HL-60/S4 treated with retinoic acid at 250 ng/mL for 4 days and 3 days (cell line): Measurements from ENCODE around the gene SMG6.

Source experiments
- in situ Hi-C: fragments of 300-500 bp; cut with MboI; formaldehyde crosslinking; loops from 2 replicates; pipeline ENCODE4 v1.7.0; 2022; ENCODE audit warnings: low sequenced_read_pairs

SMG6 gene

GRCh38 chr17:2238432-2239169 lies 65.0 kb downstream of the SMG6 start:
- in situ Hi-C loops = no loop called here

- in situ Hi-C loops = no loop called here
These were observed 65.6 kb downstream of the SMG6 start for GRCh38 chr17:2237950-2238349.

GRCh38 chr17:2237521-2237921 lies 66.1 kb downstream of the SMG6 start:
- in situ Hi-C loops = no loop called here

DNA sequence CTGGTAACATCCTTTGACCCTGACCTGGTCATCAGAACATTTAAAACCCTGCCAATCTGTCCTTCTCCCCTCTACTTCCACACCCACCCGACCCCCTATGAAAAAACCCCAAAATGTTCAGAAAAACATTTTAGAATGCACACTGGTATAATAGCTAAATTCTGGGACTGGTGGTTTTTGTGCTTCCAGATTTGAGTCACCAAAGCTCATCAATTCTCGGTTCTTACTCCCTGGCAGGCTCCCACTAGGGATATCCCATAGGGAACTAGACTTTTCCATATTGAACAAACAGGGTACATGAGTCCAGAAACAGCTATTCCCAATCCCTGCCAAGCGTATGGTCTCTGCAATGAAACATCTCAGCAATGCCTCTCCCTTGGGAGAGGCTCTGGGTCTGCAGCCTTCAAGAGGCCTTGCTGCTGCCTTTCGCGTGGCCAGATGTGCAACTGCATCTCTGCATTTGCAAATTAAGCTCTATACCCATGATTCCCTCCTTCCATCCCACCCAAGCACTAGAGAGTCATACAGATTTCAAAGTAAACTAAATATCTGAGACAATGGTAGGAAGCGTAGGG lies 67.7 kb downstream of the SMG6 start:
- in situ Hi-C loops = no loop called here

DNA sequence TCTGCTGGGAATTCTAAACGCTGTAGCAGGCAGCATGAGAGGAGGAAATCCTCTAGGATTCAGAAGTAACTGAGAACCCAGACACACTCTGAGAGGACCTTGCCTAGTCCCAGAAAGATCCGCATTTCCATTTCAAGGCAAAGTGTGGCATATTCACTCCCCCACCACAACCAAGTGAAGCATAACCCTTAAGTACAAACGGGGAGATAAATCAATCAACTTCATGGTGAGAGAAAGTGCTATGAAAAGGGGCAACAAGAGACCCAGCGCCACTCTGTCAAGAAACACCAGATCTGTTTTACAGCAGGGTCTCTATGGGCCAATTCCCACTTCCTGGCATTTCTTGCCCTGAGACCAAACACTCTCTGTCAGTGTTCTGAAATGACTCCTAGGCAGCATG lies 68.3 kb downstream of the SMG6 start:
- in situ Hi-C loops = no loop called here

DNA sequence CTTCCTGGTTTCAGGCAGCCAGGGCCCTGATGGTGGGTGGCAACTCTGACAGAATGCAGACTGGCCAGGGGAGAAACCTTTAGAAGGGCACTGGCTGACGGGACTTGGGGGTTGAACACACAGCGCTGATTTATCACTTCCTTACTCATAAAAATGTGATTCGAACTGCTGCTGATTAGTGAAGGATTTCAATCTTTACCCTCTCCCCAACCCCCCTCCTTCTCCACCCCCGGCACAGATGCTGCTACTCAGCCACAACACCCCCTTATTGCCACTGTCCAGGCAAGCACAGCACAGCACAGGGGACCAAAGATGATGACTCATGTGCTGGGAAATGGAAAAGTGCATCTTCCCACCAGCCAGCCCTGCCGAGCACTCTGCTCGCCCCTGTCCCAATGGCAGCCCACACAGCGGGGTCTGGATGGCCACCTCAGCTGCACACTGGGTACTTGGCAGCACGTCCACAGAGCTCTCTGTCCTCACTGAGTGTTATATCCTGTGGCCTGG lies 70.1 kb downstream of the SMG6 start:
- in situ Hi-C loops = no loop called here

DNA sequence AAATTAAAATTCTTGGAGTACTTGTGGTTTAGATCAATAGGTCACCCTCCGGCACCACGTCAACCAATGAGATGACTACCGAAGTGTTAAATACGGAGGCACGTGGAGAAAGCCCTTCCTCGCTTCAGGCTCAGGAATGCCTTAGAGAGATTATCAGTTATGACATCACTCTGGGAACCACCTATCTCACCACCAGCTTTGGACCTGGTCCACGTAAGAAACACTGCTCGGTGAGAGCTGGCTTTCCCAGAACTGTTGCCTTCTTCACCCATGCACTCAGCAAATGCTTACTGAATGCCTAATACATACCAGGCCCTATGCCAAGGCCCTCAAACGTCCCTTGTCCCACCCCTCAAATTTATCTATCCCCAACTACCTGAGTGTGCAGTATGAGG lies 71.3 kb downstream of the SMG6 start:
- in situ Hi-C loops = no loop called here

DNA sequence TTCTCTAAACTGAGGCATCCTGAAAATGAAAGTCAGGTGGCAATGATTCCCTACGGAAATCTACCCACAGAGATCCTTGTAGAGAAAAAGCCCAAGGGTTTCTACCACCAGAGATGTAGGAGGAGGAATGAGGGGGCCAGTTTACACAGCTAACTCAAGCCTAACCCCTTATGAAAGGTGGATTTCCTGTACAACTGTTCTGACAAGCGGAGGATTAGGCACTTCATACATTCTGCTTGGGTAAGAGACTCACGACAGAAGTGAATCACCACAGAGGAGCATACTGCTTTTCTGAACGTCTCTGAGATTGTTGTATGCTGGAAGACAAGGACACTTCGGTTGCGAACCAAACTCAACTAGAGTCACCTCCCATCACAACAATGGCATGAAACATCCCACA lies 72.7 kb downstream of the SMG6 start:
- in situ Hi-C loops = no loop called here

- in situ Hi-C loops = no loop called here
These were observed 76.4 kb downstream of the SMG6 start for GRCh38 chr17:2227025-2227699.

DNA sequence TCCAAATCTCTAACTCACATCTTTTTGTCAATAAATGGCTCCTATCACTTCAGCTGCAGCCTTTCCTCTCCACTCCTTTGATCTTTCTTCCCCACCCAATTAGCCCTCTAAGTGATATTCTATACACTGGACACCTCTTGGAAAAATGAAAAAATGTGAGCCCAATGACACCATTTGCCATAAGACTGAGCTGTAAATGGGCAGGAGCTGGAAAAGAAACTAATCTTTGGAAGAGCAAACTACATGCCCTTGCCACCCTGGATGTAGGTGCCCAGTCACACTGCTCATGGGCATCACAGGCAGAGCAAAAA lies 80.0 kb downstream of the SMG6 start:
- in situ Hi-C loops = no loop called here

- in situ Hi-C loops = no loop called here
These were observed 80.5 kb downstream of the SMG6 start for GRCh38 chr17:2222901-2223616.

DNA sequence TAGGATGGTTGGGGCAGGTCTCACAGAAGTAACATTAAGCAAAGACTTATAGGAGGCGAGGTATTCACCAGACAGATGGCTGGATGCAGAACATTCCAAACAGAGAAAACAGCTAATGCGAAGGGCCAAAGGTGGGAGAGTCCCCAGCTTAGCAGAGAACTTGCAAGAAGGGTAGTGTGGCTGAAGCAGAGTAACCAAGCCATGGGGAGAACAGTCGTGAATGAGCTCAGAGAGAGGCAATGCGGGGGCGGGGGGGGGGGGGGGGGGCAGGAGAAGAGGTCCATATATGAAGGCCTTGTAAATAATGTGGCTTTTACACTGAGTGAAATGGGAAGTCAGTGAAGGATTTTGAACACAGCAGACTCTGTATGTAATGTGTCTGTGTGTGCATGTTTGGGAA lies 81.3 kb downstream of the SMG6 start:
- in situ Hi-C loops = no loop called here

DNA sequence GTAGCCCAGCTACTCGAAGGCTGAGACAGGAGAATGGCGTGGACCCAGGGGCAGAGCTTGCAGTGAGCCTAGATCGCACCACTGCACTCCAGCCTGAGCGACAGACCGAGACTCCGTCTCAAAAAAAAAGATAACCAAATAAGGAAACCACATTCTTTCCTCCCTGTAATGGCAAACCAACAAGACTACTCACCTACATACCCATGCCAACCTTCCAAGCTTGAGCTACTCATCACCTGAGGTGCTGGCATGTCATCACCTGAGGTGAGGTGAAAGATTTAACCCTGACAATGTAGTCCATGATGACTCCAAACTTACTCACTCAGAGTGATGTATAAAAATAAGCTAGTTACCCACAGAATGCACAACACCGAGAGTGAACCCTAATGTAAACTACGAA lies 85.2 kb downstream of the SMG6 start:
- in situ Hi-C loops = no loop called here

- in situ Hi-C loops = no loop called here
These were observed 87.8 kb downstream of the SMG6 start for GRCh38 chr17:2215616-2216364.

DNA sequence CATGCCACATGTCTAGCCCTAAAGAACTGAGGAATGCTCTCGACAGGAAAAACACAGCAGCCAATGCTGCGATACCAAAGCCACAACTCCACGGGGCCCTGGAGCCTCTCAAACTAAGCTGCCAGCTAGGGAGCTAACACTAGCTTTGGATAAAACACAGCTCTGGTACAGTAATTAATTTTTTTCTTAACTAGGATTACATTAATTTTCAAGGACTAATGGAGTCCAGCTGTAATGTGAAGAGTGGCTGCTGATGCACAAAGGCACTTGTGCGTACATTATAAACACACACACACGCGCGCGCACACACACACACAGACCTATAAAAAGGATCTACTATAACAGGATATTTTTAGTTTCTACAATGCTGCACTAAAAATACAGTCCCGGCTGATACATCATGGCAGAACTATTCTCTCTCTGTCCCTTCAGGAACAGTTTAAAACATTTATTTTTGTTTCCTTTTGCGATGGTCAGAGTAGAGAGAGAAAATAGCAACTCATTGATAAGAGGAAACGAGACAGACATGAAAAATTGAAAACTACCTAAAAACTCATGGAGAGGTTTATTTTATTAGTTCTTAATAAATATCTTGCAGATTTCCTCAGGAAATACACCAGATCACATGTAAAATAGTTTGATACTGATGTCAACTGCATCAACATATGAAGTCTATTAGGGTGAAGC lies 88.5 kb downstream of the SMG6 start:
- in situ Hi-C loops = no loop called here

DNA sequence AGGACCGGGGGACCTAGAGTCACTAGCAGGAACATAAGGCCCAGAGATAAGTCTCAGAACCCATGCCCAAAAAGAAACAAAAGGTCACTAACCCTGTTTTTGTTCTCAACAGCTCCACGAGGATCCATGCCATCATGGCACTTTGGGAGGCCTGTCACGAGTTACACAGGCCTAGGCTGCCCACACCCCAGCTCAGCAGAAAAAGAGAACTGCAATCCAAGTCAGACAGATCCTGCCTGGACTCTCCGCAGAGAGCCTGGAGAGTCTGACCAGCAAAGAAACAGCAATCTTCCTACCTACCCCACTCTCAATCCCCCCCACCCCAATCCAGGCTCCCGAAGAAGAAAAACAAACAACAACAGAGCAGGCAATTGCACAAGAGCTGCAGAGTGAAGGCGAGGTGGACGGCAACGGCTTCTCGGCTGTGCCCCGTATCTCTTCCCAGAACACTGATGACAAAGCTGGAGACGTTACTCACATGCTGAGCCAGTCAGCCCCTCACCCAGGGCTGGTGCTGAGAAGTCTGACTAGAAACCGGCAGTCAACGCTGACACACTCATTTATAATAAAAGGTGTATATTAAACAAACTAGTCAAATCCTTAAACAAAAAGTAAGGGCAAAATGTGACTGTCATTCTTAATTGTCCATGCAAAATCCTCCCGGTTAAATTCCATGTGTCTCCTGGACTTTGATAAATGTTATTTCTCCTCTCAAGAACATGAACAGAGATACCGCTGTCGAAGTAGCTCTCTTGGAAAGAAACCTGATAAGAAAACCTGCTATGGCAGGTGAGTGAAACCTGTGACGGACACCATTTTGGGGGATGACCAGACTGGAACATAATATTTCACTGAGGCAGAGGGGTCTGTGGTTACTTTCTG lies 89.3 kb downstream of the SMG6 start:
- in situ Hi-C loops = no loop called here

- in situ Hi-C loops = no loop called here
These were observed 90.2 kb downstream of the SMG6 start for GRCh38 chr17:2213291-2213960.

DNA sequence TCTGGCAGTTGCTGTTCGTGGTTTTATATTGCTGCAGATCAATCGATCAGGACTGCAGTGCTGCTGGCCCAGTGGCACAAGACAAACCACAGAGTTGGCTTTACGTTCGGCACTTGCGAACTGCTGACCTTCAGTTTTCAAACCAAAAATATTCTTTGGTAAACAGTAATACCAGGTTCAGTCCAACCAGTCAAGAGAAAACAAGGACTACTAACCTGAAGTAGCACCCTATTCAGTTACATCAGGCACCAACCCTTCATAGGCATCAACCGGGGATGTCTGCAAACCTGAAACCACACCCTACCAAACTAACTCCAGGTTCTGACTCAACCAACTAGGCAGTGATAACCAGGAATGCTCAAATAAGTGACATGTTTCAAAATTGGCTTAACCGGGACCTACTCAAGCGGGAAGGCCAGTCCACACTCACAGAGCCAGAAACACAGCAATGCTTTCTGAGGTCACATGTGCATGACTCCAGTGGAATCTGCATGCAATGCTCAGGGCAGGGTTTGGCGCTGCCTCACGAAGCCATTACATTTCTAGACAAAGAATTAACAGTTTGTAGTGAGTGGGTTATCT lies 91.1 kb downstream of the SMG6 start:
- in situ Hi-C loops = no loop called here
